ENCODE results near the gene SCYL3.

DNA sequence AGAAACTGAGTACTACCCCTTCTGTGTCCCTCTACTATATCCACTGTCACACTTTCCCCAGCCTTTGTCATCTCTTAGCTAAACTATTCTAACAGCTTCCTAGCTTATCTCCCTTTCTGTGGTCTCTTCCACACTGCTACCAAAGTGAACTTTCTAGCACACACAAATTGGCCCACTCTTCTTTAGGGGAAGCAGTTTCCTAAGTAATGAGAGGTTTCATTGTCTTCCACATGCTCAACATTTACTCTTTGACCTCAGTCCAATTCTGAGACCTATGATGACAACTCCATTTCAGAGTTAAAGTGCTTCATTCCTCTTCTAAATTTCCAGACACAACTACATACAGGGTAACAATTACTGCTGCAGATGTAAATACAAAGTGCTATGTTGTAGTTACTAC is 32.9 kb downstream of the SCYL3 start:
- TF ChIP-seq, protein P1, sequence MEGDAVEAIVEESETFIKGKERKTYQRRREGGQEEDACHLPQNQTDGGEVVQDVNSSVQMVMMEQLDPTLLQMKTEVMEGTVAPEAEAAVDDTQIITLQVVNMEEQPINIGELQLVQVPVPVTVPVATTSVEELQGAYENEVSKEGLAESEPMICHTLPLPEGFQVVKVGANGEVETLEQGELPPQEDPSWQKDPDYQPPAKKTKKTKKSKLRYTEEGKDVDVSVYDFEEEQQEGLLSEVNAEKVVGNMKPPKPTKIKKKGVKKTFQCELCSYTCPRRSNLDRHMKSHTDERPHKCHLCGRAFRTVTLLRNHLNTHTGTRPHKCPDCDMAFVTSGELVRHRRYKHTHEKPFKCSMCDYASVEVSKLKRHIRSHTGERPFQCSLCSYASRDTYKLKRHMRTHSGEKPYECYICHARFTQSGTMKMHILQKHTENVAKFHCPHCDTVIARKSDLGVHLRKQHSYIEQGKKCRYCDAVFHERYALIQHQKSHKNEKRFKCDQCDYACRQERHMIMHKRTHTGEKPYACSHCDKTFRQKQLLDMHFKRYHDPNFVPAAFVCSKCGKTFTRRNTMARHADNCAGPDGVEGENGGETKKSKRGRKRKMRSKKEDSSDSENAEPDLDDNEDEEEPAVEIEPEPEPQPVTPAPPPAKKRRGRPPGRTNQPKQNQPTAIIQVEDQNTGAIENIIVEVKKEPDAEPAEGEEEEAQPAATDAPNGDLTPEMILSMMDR (conservative IDR thresholded peaks at IDR 0.05 in 1 of 2, IDR thresholded peaks at IDR 0.05 in 1 of 2; ENCODE audit: extremely low read depth in 1 of 2, insufficient read depth in 1 of 2, low read depth in 1 of 2, low read length in 2 of 2): no peak
- TF ChIP-seq EZH2 (IDR thresholded peaks at IDR 0.05; ENCODE audit: borderline replicate concordance, low read length): no peak
